Neural cell (in vitro differentiated cells): ENCODE results near the gene NOP56. TPM values are rescaled to one million over a fixed set of nuclear protein-coding genes. Genes with fewer than 3 reads are reported as not detected.
"Not testable (repeated sequence)": the region's sequence is repeated elsewhere in the genome, so short reads cannot be mapped to it uniquely, and the experiment has no call there.

ENCODE experiments used
- H2AFZ ChIP-seq: fragments of 200-600, 300-800 bp; sonication (generic), shearing (Covaris generic); 2 replicates; pipeline ENCODE4 v1.6.0; 2014; ENCODE audit warnings: low read depth, mild to moderate bottlenecking, antibody characterized with exemption, low read length, moderate library complexity
- H3F3A ChIP-seq: fragments of 200-600 bp; shearing (Covaris generic); 2 replicates; pipeline ENCODE4 v1.6.1; 2016; ENCODE audit warnings: mild to moderate bottlenecking, moderate library complexity, mixed read lengths, antibody characterized with exemption, low read length; ENCODE audit not compliant: insufficient read depth, poor library complexity, severe bottlenecking
- H3K27ac ChIP-seq: fragments of 200-600, 300-800 bp; sonication (generic), shearing (Covaris generic); 2 replicates; pipeline ENCODE4 v1.5.1; 2014; ENCODE audit warnings: mild to moderate bottlenecking, low read length, moderate library complexity
- H3K27me3 ChIP-seq: fragments of 300-800, 200-600 bp; sonication (generic), shearing (Covaris generic); 2 replicates; pipeline ENCODE4 v1.6.0; 2014; ENCODE audit warnings: mild to moderate bottlenecking, low read depth, low read length, moderate library complexity; ENCODE audit not compliant: insufficient read depth
- H3K36me3 ChIP-seq: fragments of 300-800, 200-600 bp; sonication (generic), shearing (Covaris generic); 2 replicates; pipeline ENCODE4 v1.5.1; 2014; ENCODE audit warnings: mild to moderate bottlenecking, antibody characterized with exemption, low read length, moderate library complexity; ENCODE audit not compliant: insufficient read depth
- H3K4me2 ChIP-seq: fragments of 300-800, 200-600 bp; sonication (generic), shearing (Covaris generic); 2 replicates; pipeline ENCODE4 v1.6.0; 2014; ENCODE audit warnings: mild to moderate bottlenecking, low read length
- H3K4me3 ChIP-seq: fragments of 300-800, 200-600 bp; sonication (generic), shearing (Covaris generic); 2 replicates; pipeline ENCODE4 v1.5.1; 2014; ENCODE audit warnings: mild to moderate bottlenecking, low read length, moderate library complexity
- H3K79me2 ChIP-seq: fragments of 200-600 bp; shearing (Covaris generic); replicated peaks from 2 replicates; pipeline ENCODE4 v1.6.0; 2014; ENCODE audit warnings: mild to moderate bottlenecking, low read length, moderate library complexity; ENCODE audit not compliant: insufficient read depth
- H3K9ac ChIP-seq: fragments of 300-800, 200-600 bp; sonication (generic), shearing (Covaris generic); 2 replicates; pipeline ENCODE4 v1.6.1; 2016; ENCODE audit warnings: mild to moderate bottlenecking, low read length, mixed read lengths
- H3K9me2 ChIP-seq: fragments of 200-600 bp; shearing (Covaris generic); 2 replicates; pipeline ENCODE4 v1.6.1; 2016; ENCODE audit warnings: mild to moderate bottlenecking, low read length, mixed read lengths; ENCODE audit not compliant: insufficient read depth
- H3K9me3 ChIP-seq: fragments of 200-600, 300-800 bp; sonication (generic), shearing (Covaris generic); 2 replicates; pipeline ENCODE4 v1.6.1; 2016; ENCODE audit warnings: mild to moderate bottlenecking, mixed run types, low read length, moderate library complexity, mixed read lengths
- H4K20me1 ChIP-seq: fragments of 200-600 bp; shearing (Covaris generic); 2 replicates; pipeline ENCODE4 v1.6.1; 2016; ENCODE audit warnings: mild to moderate bottlenecking, mixed run types; ENCODE audit not compliant: insufficient read depth
- EP300 ChIP-seq: fragments of 450-650 bp; conservative IDR thresholded peaks from 2 replicates; pipeline ENCODE4 v1.6.1; 2014; ENCODE audit warnings: antibody characterized with exemption, mild to moderate bottlenecking, moderate library complexity; ENCODE audit not compliant: poor library complexity, severe bottlenecking
- EZH2 ChIP-seq: fragments of 200-600, 300-800 bp; shearing (Covaris generic), sonication (generic); IDR thresholded peaks from 2 replicates; pipeline ENCODE4 v1.6.1; 2014; ENCODE audit warnings: antibody characterized with exemption, low read length, borderline replicate concordance, mild to moderate bottlenecking; ENCODE audit not compliant: insufficient read depth, poor library complexity, severe bottlenecking
- MXI1 ChIP-seq: fragments of 450-650 bp; conservative IDR thresholded peaks from 2 replicates; pipeline ENCODE4 v1.6.1; 2014; ENCODE audit warnings: antibody characterized with exemption, mild to moderate bottlenecking; ENCODE audit not compliant: poor library complexity, severe bottlenecking
- POLR2AphosphoS5 ChIP-seq: IDR thresholded peaks from 2 replicates; pipeline ENCODE4 v1.6.1; 2012
- RAD21 ChIP-seq: fragments of 450-650 bp; conservative IDR thresholded peaks from 2 replicates; pipeline ENCODE4 v1.6.1; 2014; ENCODE audit warnings: antibody characterized with exemption, mild to moderate bottlenecking, moderate library complexity
- REST ChIP-seq: IDR thresholded peaks from 2 replicates; pipeline ENCODE4 v1.6.1; 2012; ENCODE audit warnings: borderline replicate concordance
- SMC3 ChIP-seq: fragments of 450-650 bp; conservative IDR thresholded peaks from 2 replicates; pipeline ENCODE4 v1.6.1; 2014; ENCODE audit warnings: antibody characterized with exemption, mild to moderate bottlenecking, moderate library complexity; ENCODE audit not compliant: poor library complexity
- TAF1 ChIP-seq: IDR thresholded peaks from 2 replicates; pipeline ENCODE4 v1.6.1; 2012; ENCODE audit warnings: low read depth
- polyA plus RNA-seq: library from polyadenylated mRNA; depleted of rRNA; stranded (reverse); fragments of >200 nt; gene quantifications from 2 replicates; pipeline ENCODE4 v1.2.3, GENCODE V29; 2014
- TF ChIP-seq, protein P1 (sequence below): fragments of 450-650 bp; IDR thresholded peaks from 2 replicates; pipeline ENCODE4 v1.5.1; 2014; ENCODE audit warnings: antibody characterized with exemption, mild to moderate bottlenecking, moderate library complexity; ENCODE audit not compliant: poor library complexity, severe bottlenecking

Gene NOP56
- polyA plus RNA-seq, 1 donor from 2014 or later: 188 TPM

- H3K4me2 ChIP-seq: peak overlapping the region; percentile 35
- H3K36me3 ChIP-seq: no peaks in the 10 kb centered on the region
- H2AFZ ChIP-seq: no peak overlapping the region
- no peaks in the 10 kb centered on the region for H4K20me1 ChIP-seq
- no peaks in the 10 kb centered on the region for H3K9me2 ChIP-seq
- H3F3A ChIP-seq: no peaks in the 10 kb centered on the region
- H3K9ac ChIP-seq: no peak overlapping the region
- no peaks in the 10 kb centered on the region for H3K9me3 ChIP-seq
- H3K4me3 ChIP-seq: peak overlapping the region; percentile 63
- peaks cover 28% of the 10 kb centered on the region for H3K27me3 ChIP-seq
- TF ChIP-seq MXI1: no peak
- TF ChIP-seq EZH2: no peak
- no peak for TF ChIP-seq POLR2AphosphoS5
- TF ChIP-seq SMC3: no peak
- no peak for TF ChIP-seq REST
- no peak for TF ChIP-seq EP300
- no peak for TF ChIP-seq TAF1
- no peak for TF ChIP-seq RAD21
- H3K27ac ChIP-seq: no peak overlapping the region
- H3K79me2 ChIP-seq: no peaks in the 10 kb centered on the region
These were observed 42.1 kb downstream of the NOP56 start for GRCh38 chr20:2694519-2694918.

DNA sequence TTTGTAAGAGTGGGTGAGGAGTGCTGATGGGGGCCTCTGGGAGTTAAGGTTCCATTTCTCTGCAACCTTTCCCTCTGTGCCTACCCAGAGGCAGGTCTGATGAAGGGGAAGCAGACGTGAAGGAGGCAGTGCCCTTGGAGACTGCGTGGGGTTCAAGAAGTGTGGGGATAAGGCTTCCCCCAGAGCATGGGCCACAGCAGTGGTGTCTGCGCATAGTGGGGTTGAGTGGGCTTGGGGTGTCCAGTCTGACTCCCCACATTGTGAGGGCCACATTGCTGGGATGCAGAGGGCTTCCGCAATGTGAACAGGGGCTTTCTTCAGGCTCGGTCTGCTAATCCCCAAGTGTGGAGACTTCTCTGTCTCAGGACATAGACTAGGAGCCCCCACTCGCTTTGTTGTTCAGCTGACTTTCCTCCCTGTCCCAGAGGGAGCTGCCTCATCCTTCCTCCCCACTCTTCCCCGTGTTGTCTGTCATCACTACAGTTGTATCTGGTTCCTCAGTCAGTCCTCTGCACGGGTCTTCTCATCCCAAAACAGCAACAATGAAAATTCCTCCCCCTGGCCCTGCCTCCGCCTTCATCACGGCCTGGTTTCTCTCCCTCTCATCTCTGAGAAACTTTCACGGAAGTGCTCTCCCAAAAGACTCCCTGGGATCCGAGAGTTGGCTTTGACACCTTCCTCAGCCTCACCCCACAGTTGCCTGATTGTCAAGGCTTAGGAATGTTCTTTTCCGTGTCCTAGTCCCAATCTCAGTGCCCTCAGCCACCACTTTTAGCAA lies 43.0 kb downstream of the NOP56 start:
- H3F3A ChIP-seq: no peaks in the 10 kb centered on the region
- no peak overlapping the region for H3K9ac ChIP-seq
- H3K4me2 ChIP-seq: no peak overlapping the region
- H3K4me3 ChIP-seq: peak overlapping the region; percentile 63
- no peaks in the 10 kb centered on the region for H3K9me2 ChIP-seq
- H3K79me2 ChIP-seq: no peaks in the 10 kb centered on the region
- no peak overlapping the region for H3K27ac ChIP-seq
- no peaks in the 10 kb centered on the region for H3K9me3 ChIP-seq
- H3K36me3 ChIP-seq: no peaks in the 10 kb centered on the region
- TF ChIP-seq, protein P1, sequence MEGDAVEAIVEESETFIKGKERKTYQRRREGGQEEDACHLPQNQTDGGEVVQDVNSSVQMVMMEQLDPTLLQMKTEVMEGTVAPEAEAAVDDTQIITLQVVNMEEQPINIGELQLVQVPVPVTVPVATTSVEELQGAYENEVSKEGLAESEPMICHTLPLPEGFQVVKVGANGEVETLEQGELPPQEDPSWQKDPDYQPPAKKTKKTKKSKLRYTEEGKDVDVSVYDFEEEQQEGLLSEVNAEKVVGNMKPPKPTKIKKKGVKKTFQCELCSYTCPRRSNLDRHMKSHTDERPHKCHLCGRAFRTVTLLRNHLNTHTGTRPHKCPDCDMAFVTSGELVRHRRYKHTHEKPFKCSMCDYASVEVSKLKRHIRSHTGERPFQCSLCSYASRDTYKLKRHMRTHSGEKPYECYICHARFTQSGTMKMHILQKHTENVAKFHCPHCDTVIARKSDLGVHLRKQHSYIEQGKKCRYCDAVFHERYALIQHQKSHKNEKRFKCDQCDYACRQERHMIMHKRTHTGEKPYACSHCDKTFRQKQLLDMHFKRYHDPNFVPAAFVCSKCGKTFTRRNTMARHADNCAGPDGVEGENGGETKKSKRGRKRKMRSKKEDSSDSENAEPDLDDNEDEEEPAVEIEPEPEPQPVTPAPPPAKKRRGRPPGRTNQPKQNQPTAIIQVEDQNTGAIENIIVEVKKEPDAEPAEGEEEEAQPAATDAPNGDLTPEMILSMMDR: no peak
- TF ChIP-seq RAD21: no peak
- no peak for TF ChIP-seq EP300
- no peak for TF ChIP-seq POLR2AphosphoS5
- no peak for TF ChIP-seq REST
- TF ChIP-seq SMC3: no peak
- no peak for TF ChIP-seq MXI1
- no peak for TF ChIP-seq TAF1
- H4K20me1 ChIP-seq: no peaks in the 10 kb centered on the region
- peaks cover 27% of the 10 kb centered on the region for H3K27me3 ChIP-seq
- no peak overlapping the region for H2AFZ ChIP-seq

- H3K9me3 ChIP-seq, H3K4me2 ChIP-seq, H3K9me2 ChIP-seq, H4K20me1 ChIP-seq, H3K79me2 ChIP-seq, H2AFZ ChIP-seq, H3F3A ChIP-seq, H3K9ac ChIP-seq, H3K36me3 ChIP-seq, H3K27ac ChIP-seq, H3K4me3 ChIP-seq: not testable (repeated sequence)
- H3K27me3 ChIP-seq: peaks cover 23% of the 10 kb centered on the region
These were observed 43.6 kb downstream of the NOP56 start for GRCh38 chr20:2695984-2696525.
